ENCODE data around the gene IER5L. TPM values are rescaled to one million over a fixed set of nuclear protein-coding genes. Genes with fewer than 3 reads are reported as not detected.

The IER5L gene
- total and polyA plus RNA-seq, 9 of the 15 experiments (the other 6 are each of a cell fraction or from before 2014, with no cell fraction given) = 0.14 to 11.9 (median 0.52) TPM

- no peak for TF ChIP-seq FOXM1 (IDR thresholded peaks at IDR 0.05; ENCODE audit: low read depth)
- no peak for TF ChIP-seq FOXM1 (CRISPR knock-in tag; IDR thresholded peaks at IDR 0.05; ENCODE audit: low read depth)
- no peak; the same call in 1 of the 2 replicates for TF ChIP-seq CC2D1A (IDR thresholded peaks at IDR 0.05)
- TF ChIP-seq VEZF1 (CRISPR knock-in tag; IDR thresholded peaks at IDR 0.05) = peak; percentile 86
- no peak for TF ChIP-seq SMAD2 (IDR thresholded peaks at IDR 0.05; ENCODE audit: low read depth, low read length)
- TF ChIP-seq PKNOX1 (IDR thresholded peaks at IDR 0.05) = no peak
- no peak for TF ChIP-seq PHB (CRISPR knock-in tag; IDR thresholded peaks at IDR 0.05)
- TF ChIP-seq ZNF766 (CRISPR knock-in tag; conservative IDR thresholded peaks at IDR 0.05) = no peak
- peak; percentile 74; the same call in 1 of the 2 replicates for TF ChIP-seq ATF7 (IDR thresholded peaks at IDR 0.05)
- no peak for TF ChIP-seq C11orf30 (IDR thresholded peaks at IDR 0.05; ENCODE audit: low read depth)
- TF ChIP-seq ZFP1 (CRISPR knock-in tag; IDR thresholded peaks at IDR 0.05) = no peak
- TF ChIP-seq, protein P1, sequence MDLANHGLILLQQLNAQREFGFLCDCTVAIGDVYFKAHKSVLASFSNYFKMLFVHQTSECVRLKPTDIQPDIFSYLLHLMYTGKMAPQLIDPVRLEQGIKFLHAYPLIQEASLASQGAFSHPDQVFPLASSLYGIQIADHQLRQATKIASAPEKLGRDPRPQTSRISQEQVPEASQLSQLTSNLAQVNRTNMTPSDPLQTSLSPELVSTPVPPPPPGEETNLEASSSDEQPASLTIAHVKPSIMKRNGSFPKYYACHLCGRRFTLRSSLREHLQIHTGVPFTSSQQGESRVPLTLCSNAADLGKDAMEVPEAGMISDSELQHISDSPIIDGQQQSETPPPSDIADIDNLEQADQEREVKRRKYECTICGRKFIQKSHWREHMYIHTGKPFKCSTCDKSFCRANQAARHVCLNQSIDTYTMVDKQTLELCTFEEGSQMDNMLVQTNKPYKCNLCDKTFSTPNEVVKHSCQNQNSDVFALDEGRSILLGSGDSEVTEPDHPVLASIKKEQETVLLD (IDR thresholded peaks at IDR 0.05) = 0 out of 2 replicates have a peak, but pooled peaks have one; percentile 21
- TF ChIP-seq SNRNP70 (optimal IDR thresholded peaks at IDR 0.05; ENCODE audit: low read depth, low read length) = no peak
- no peak for TF ChIP-seq PTRF (tag; IDR thresholded peaks at IDR 0.05)
- no peak for TF ChIP-seq SNIP1 (IDR thresholded peaks at IDR 0.05; ENCODE audit: low read depth)
- TF ChIP-seq GABPB2 (CRISPR knock-in tag; conservative IDR thresholded peaks at IDR 0.05) = no peak
- no peak for TF ChIP-seq FUS (optimal IDR thresholded peaks at IDR 0.05; ENCODE audit: low read depth, low read length)
- no peak for TF ChIP-seq ZNF263 (CRISPR knock-in tag; IDR thresholded peaks at IDR 0.05; ENCODE audit: borderline replicate concordance)
- no peak for TF ChIP-seq ELK1 (CRISPR knock-in tag; IDR thresholded peaks at IDR 0.05)
- no peak for TF ChIP-seq TCF3 (CRISPR knock-in tag; IDR thresholded peaks at IDR 0.05)
- no peak for TF ChIP-seq ELF4 (CRISPR knock-in tag; IDR thresholded peaks at IDR 0.05)
- 0 out of 2 replicates have a peak, but pooled peaks have one; percentile 20 for TF ChIP-seq EGR1 (conservative IDR thresholded peaks at IDR 0.05)
- TF ChIP-seq NR2C1 (IDR thresholded peaks at IDR 0.05) = no peak
- no peak for TF ChIP-seq NR2C1 (tag; IDR thresholded peaks at IDR 0.05)
- no peak for TF ChIP-seq ELF1 (tag; IDR thresholded peaks at IDR 0.05)
Measured at GRCh38 chr9:129174724-129175514, 3.1 kb downstream of the IER5L start (continued).

Data from K562 (cell line).